ENCODE data around the gene C3orf20. TPM values are rescaled to one million over a fixed set of nuclear protein-coding genes. Genes with fewer than 3 reads are reported as not detected.

The C3orf20 gene
- total RNA-seq, 4 donors from 2014 or later, result 0.11 TPM; not detected in 3

- intact Hi-C loops (cut with DNase I), result no loop called here
- peaks cover 0 to 9% (median under 1%) of the 10 kb centered on the region in 4 donors for H3K9me3 ChIP-seq
Measured at GRCh38 chr3:14773281-14773680, 98.3 kb downstream of the C3orf20 start.

GRCh38 chr3:14773691-14774128 is 98.8 kb downstream of the C3orf20 start:
- no peak overlapping the region for H3K27ac ChIP-seq (replicated peaks in 1 of 4)
- 81% methylated on average over 5 of the region's 6 CpGs for WGBS
- H3K4me1 ChIP-seq, result no peaks in the 10 kb centered on the region
- peaks cover 0 to 13% (median 4%) of the 10 kb centered on the region in 4 donors for H3K9me3 ChIP-seq
- no peak overlapping the region for H3K4me3 ChIP-seq
- no peaks in the 10 kb centered on the region for H3K27me3 ChIP-seq
- no peaks in the 10 kb centered on the region for H3K36me3 ChIP-seq
- peak; percentile 64 for DNase-seq (ENCODE audit: extremely low spot score)
- intact Hi-C loops (cut with DNase I), result no loop called here
- no peak for TF ChIP-seq EP300 (IDR thresholded peaks at IDR 0.05)
- no peak for TF ChIP-seq POLR2A (IDR thresholded peaks at IDR 0.05; ENCODE audit: low read depth)
- TF ChIP-seq CTCF (IDR thresholded peaks at IDR 0.05), result no peak
- TF ChIP-seq POLR2AphosphoS5 (IDR thresholded peaks at IDR 0.05), result no peak

More at GRCh38 chr3:14773281-14773680, 98.3 kb downstream of the C3orf20 start:
- Histone ChIP-seq H3K27me3 (no peaks in the 10 kb centered on the region), H3K4me3 (no peak overlapping the region), H3K27ac (replicated peaks in 1 of 4) (no peak overlapping the region), H3K4me1 (no peaks in the 10 kb centered on the region), H3K36me3 (no peaks in the 10 kb centered on the region)
- TF ChIP-seq POLR2AphosphoS5 (IDR thresholded peaks at IDR 0.05) (no peak), CTCF (IDR thresholded peaks at IDR 0.05) (no peak), POLR2A (IDR thresholded peaks at IDR 0.05; ENCODE audit: low read depth) (no peak), EP300 (IDR thresholded peaks at IDR 0.05) (no peak)
- DNase-seq (ENCODE audit: extremely low spot score), result no peak

- intact Hi-C loops (cut with DNase I), result no loop called here
- peak; percentile 70 for DNase-seq (ENCODE audit: extremely low spot score)
- H3K9me3 ChIP-seq, result peaks cover 0 to 20% (median 9%) of the 10 kb centered on the region in 4 donors
- H3K27me3 ChIP-seq, result no peaks in the 10 kb centered on the region
- TF ChIP-seq POLR2AphosphoS5 (IDR thresholded peaks at IDR 0.05) (no peak), CTCF (IDR thresholded peaks at IDR 0.05) (no peak), POLR2A (IDR thresholded peaks at IDR 0.05; ENCODE audit: low read depth) (no peak), EP300 (IDR thresholded peaks at IDR 0.05) (no peak)
- H3K4me3 ChIP-seq, result no peak overlapping the region
- no peaks in the 10 kb centered on the region for H3K36me3 ChIP-seq
- 92% methylated on average over 12 of the region's 12 CpGs for WGBS
- no peaks in the 10 kb centered on the region for H3K4me1 ChIP-seq
- H3K27ac ChIP-seq (replicated peaks in 1 of 4), result no peak overlapping the region
Measured at GRCh38 chr3:14774431-14774830, 99.5 kb downstream of the C3orf20 start.

- DNase-seq (ENCODE audit: extremely low spot score), result peak; percentile 85
- no peaks in the 10 kb centered on the region for H3K36me3 ChIP-seq
- no peak overlapping the region for H3K4me3 ChIP-seq
- H3K4me1 ChIP-seq, result no peaks in the 10 kb centered on the region
- WGBS, result 89% methylated on average over 7 of the region's 7 CpGs
- no peaks in the 10 kb centered on the region for H3K27me3 ChIP-seq
- intact Hi-C loops (cut with DNase I), result loop anchor here (5.0 kb wide), 1 partner anchor 103 kb away; no protein-coding TSS in a partner anchor
- no peak for TF ChIP-seq POLR2AphosphoS5 (IDR thresholded peaks at IDR 0.05)
- no peak for TF ChIP-seq POLR2A (IDR thresholded peaks at IDR 0.05; ENCODE audit: low read depth)
- TF ChIP-seq CTCF (IDR thresholded peaks at IDR 0.05), result no peak
- no peak for TF ChIP-seq EP300 (IDR thresholded peaks at IDR 0.05)
- no peak overlapping the region for H3K27ac ChIP-seq (replicated peaks in 1 of 4)
- peaks cover 0 to 21% (median 11%) of the 10 kb centered on the region in 4 donors for H3K9me3 ChIP-seq
Measured at GRCh38 chr3:14775011-14775410, 100.1 kb downstream of the C3orf20 start.

- H3K36me3 ChIP-seq, result no peaks in the 10 kb centered on the region
- no peak for TF ChIP-seq EP300 (IDR thresholded peaks at IDR 0.05)
- no peak for TF ChIP-seq POLR2AphosphoS5 (IDR thresholded peaks at IDR 0.05)
- TF ChIP-seq POLR2A (IDR thresholded peaks at IDR 0.05; ENCODE audit: low read depth), result no peak
- TF ChIP-seq CTCF (IDR thresholded peaks at IDR 0.05), result no peak
- no peaks in the 10 kb centered on the region for H3K4me1 ChIP-seq
- H3K9me3 ChIP-seq, result peaks cover 0 to 21% (median 11%) of the 10 kb centered on the region in 4 donors
- 92% methylated on average over 4 of the region's 4 CpGs for WGBS
- intact Hi-C loops (cut with DNase I), result loop anchor here (5.0 kb wide), 1 partner anchor 103 kb away; no protein-coding TSS in a partner anchor
- H3K27ac ChIP-seq (replicated peaks in 1 of 4), result no peak overlapping the region
- peak; percentile 78 for DNase-seq (ENCODE audit: extremely low spot score)
- H3K4me3 ChIP-seq, result no peak overlapping the region
- no peaks in the 10 kb centered on the region for H3K27me3 ChIP-seq
Measured at GRCh38 chr3:14775563-14775962, 100.6 kb downstream of the C3orf20 start.
